ENCODE measurements around the gene CDK16.

DNA sequence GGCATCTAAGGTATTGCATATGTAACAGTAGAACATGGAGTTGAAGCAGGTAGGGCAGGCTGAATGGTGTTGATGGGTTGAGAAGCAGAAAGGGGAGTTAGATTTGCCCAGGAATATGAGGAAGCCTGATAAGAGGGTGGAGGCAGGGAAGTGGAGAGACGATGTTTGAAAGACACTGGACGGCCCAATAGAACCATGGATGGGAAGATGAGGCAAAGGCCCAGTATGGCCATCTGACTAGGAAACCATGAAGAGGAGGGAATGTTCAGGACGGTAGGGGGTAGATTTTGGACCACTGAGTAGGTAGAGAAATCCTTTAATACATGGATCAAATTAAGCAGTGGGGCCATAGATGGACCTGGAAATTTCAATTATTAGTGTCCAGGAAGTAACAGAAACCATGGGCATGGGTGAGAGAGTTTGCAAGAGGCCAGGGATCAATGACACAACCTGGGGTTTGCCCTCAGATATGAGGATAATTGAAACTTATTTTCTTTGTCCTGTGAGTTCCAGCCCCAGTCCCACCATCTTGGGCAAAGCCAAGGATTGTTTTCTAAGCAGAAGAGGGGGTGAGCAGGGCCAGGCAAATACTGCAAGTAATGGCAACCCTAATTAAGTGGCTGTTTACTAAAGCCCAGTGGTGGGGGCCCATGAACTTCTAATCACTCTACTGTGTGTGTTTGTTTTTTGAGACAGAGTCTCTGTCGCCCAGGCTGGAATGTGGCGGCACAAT is 11.8 kb downstream of the CDK16 start:
- TF ChIP-seq, protein P1, sequence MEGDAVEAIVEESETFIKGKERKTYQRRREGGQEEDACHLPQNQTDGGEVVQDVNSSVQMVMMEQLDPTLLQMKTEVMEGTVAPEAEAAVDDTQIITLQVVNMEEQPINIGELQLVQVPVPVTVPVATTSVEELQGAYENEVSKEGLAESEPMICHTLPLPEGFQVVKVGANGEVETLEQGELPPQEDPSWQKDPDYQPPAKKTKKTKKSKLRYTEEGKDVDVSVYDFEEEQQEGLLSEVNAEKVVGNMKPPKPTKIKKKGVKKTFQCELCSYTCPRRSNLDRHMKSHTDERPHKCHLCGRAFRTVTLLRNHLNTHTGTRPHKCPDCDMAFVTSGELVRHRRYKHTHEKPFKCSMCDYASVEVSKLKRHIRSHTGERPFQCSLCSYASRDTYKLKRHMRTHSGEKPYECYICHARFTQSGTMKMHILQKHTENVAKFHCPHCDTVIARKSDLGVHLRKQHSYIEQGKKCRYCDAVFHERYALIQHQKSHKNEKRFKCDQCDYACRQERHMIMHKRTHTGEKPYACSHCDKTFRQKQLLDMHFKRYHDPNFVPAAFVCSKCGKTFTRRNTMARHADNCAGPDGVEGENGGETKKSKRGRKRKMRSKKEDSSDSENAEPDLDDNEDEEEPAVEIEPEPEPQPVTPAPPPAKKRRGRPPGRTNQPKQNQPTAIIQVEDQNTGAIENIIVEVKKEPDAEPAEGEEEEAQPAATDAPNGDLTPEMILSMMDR (IDR thresholded peaks at IDR 0.05), result no peak
- no peak for TF ChIP-seq POLR2A (IDR thresholded peaks at IDR 0.05)
